ENCODE measurements around the gene RASAL2.
"Not testable (repeated sequence)": the region's sequence is repeated elsewhere in the genome, so short reads cannot be mapped to it uniquely, and the experiment has no call there.

The RASAL2 gene

GRCh38 chr1:178301141-178301540, 207.2 kb downstream of the RASAL2 start:
- no peak for DNase-seq

GRCh38 chr1:178307264-178307663, 213.4 kb downstream of the RASAL2 start:
- DNase-seq = no peak

- no peak for DNase-seq
Observed at GRCh38 chr1:178308438-178308837, 214.5 kb downstream of the RASAL2 start.

- no peak for DNase-seq
Observed at GRCh38 chr1:178310685-178311105, 216.8 kb downstream of the RASAL2 start.

- DNase-seq = no peak
Observed at GRCh38 chr1:178311164-178311563, 217.3 kb downstream of the RASAL2 start.

- not testable (repeated sequence) for DNase-seq
Observed at GRCh38 chr1:178320280-178320982, 226.5 kb downstream of the RASAL2 start.

GRCh38 chr1:178323067-178323466, 229.2 kb downstream of the RASAL2 start:
- DNase-seq = no peak

GRCh38 chr1:178324003-178324402, 230.1 kb downstream of the RASAL2 start:
- no peak for DNase-seq

GRCh38 chr1:178328728-178329127, 234.8 kb downstream of the RASAL2 start:
- DNase-seq = no peak

- no peak for DNase-seq
Observed at GRCh38 chr1:178330153-178330552, 236.2 kb downstream of the RASAL2 start.

GRCh38 chr1:178330848-178331497, 237.1 kb downstream of the RASAL2 start:
- no peak for DNase-seq

GRCh38 chr1:178335426-178335825, 241.5 kb downstream of the RASAL2 start:
- DNase-seq = no peak

GRCh38 chr1:178337091-178337706, 243.3 kb downstream of the RASAL2 start:
- DNase-seq = no peak

GRCh38 chr1:178339834-178340233, 245.9 kb downstream of the RASAL2 start:
- DNase-seq = no peak

- no peak for DNase-seq
Observed at GRCh38 chr1:178341261-178341956, 247.5 kb downstream of the RASAL2 start.

GRCh38 chr1:178342745-178343144, 248.8 kb downstream of the RASAL2 start:
- no peak for DNase-seq

GRCh38 chr1:178344513-178345091, 250.7 kb downstream of the RASAL2 start:
- DNase-seq = no peak

GRCh38 chr1:178345238-178345637, 251.3 kb downstream of the RASAL2 start:
- no peak for DNase-seq

- no peak for DNase-seq
Observed at GRCh38 chr1:178345807-178346206, 251.9 kb downstream of the RASAL2 start.

GRCh38 chr1:178349801-178350200, 255.9 kb downstream of the RASAL2 start:
- no peak for DNase-seq

GRCh38 chr1:178351911-178352310, 258.0 kb downstream of the RASAL2 start:
- not testable (repeated sequence) for DNase-seq

- no peak for DNase-seq
Observed at GRCh38 chr1:178352790-178353416, 259.0 kb downstream of the RASAL2 start.

GRCh38 chr1:178353524-178353923, 259.6 kb downstream of the RASAL2 start:
- no peak for DNase-seq

Data from CD4-positive, alpha-beta T cell treated with Interleukin-15 for 1 hour (primary cell).